ENCODE data around the gene MED10. TPM values are rescaled to one million over a fixed set of nuclear protein-coding genes. Genes with fewer than 3 reads are reported as not detected.

The MED10 gene
- polyA plus RNA-seq, 1 donor from 2014 or later = 37.9 TPM

DNA sequence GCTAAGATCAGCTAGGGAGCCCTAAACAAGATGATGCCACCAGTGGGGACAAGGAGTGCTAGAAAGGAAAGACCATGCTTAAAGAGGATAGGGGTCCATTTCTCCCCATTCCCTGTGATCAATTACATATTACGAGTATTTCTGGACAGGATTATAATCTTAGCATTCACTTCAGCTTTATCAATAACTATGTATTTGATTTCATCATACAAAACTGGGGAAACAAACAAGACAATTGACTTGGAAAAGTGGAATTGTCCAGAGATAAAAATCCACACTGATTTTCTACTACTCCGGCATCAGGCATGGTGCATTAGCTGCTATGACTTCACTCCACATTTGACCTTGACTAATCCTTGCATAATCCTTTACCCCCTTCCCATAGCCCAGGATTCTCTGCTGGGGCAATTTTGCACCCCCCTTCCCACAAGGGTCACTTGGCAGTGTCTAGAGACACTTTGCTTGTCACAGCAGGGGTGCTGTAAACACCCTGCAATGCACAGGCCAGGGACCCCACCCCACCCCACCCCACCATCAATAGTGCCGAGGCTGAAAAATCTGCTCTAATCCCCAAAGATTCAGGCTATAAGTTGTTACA lies 40.4 kb upstream of the MED10 start:
- Histone ChIP-seq H3K9me3 (ENCODE audit: low read length) (no peaks in the 10 kb centered on the region), H3K9me2 (ENCODE audit: insufficient read depth, low read length) (no peaks in the 10 kb centered on the region), H3K4me3 (ENCODE audit: low read length) (no peak overlapping the region), H3F3A (ENCODE audit: insufficient read depth, low read length, poor library complexity, severe bottlenecking) (no peaks in the 10 kb centered on the region), H3K36me3 (ENCODE audit: insufficient read depth, low read length) (no peaks in the 10 kb centered on the region), H3K4me2 (ENCODE audit: low read length) (no peak overlapping the region), H3K79me2 (replicated peaks; ENCODE audit: insufficient read depth, low read length) (no peaks in the 10 kb centered on the region), H4K20me1 (ENCODE audit: insufficient read depth) (no peaks in the 10 kb centered on the region), H3K9ac (ENCODE audit: low read length) (no peak overlapping the region), H3K27ac (ENCODE audit: low read length) (no peak overlapping the region), H2AFZ (ENCODE audit: low read depth, low read length) (no peak overlapping the region), H3K27me3 (ENCODE audit: insufficient read depth, low read depth, low read length) (no peaks in the 10 kb centered on the region)
- TF ChIP-seq TAF1 (IDR thresholded peaks at IDR 0.05; ENCODE audit: low read depth) (no peak), EP300 (conservative IDR thresholded peaks at IDR 0.05; ENCODE audit: poor library complexity, severe bottlenecking) (no peak), POLR2AphosphoS5 (IDR thresholded peaks at IDR 0.05) (no peak), MXI1 (conservative IDR thresholded peaks at IDR 0.05; ENCODE audit: poor library complexity, severe bottlenecking) (no peak), SMC3 (conservative IDR thresholded peaks at IDR 0.05; ENCODE audit: poor library complexity) (no peak), EZH2 (IDR thresholded peaks at IDR 0.05; ENCODE audit: borderline replicate concordance, insufficient read depth, low read length, poor library complexity, severe bottlenecking) (no peak), RAD21 (conservative IDR thresholded peaks at IDR 0.05) (no peak)
- TF ChIP-seq, protein P1, sequence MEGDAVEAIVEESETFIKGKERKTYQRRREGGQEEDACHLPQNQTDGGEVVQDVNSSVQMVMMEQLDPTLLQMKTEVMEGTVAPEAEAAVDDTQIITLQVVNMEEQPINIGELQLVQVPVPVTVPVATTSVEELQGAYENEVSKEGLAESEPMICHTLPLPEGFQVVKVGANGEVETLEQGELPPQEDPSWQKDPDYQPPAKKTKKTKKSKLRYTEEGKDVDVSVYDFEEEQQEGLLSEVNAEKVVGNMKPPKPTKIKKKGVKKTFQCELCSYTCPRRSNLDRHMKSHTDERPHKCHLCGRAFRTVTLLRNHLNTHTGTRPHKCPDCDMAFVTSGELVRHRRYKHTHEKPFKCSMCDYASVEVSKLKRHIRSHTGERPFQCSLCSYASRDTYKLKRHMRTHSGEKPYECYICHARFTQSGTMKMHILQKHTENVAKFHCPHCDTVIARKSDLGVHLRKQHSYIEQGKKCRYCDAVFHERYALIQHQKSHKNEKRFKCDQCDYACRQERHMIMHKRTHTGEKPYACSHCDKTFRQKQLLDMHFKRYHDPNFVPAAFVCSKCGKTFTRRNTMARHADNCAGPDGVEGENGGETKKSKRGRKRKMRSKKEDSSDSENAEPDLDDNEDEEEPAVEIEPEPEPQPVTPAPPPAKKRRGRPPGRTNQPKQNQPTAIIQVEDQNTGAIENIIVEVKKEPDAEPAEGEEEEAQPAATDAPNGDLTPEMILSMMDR (IDR thresholded peaks at IDR 0.05; ENCODE audit: poor library complexity, severe bottlenecking) = no peak
- TF ChIP-seq, protein P2, sequence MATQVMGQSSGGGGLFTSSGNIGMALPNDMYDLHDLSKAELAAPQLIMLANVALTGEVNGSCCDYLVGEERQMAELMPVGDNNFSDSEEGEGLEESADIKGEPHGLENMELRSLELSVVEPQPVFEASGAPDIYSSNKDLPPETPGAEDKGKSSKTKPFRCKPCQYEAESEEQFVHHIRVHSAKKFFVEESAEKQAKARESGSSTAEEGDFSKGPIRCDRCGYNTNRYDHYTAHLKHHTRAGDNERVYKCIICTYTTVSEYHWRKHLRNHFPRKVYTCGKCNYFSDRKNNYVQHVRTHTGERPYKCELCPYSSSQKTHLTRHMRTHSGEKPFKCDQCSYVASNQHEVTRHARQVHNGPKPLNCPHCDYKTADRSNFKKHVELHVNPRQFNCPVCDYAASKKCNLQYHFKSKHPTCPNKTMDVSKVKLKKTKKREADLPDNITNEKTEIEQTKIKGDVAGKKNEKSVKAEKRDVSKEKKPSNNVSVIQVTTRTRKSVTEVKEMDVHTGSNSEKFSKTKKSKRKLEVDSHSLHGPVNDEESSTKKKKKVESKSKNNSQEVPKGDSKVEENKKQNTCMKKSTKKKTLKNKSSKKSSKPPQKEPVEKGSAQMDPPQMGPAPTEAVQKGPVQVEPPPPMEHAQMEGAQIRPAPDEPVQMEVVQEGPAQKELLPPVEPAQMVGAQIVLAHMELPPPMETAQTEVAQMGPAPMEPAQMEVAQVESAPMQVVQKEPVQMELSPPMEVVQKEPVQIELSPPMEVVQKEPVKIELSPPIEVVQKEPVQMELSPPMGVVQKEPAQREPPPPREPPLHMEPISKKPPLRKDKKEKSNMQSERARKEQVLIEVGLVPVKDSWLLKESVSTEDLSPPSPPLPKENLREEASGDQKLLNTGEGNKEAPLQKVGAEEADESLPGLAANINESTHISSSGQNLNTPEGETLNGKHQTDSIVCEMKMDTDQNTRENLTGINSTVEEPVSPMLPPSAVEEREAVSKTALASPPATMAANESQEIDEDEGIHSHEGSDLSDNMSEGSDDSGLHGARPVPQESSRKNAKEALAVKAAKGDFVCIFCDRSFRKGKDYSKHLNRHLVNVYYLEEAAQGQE (IDR thresholded peaks at IDR 0.05; ENCODE audit: borderline replicate concordance) = no peak

DNA sequence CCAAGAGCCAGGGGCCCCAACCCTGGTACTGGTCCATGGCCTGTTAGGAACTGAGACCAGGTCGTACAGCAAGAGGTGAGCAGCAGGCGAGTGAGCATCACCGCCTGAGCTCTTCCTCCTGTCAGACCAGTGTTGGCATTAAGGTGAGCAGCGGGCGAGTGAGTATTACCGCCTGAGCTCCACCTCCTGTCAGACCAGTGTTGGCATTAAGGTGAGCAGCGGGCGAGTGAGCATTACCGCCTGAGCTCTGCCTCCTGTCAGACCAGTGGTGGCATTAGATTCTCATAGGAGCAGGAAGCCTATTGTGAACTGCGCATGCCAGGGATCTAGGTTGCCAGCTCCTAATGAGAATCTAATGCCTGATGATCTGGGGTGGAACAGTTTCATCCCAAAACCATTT lies 39.3 kb upstream of the MED10 start:
- Histone ChIP-seq H3K9ac (ENCODE audit: low read length) (no peak overlapping the region), H3K27me3 (ENCODE audit: insufficient read depth, low read depth, low read length) (no peaks in the 10 kb centered on the region), H3K9me2 (ENCODE audit: insufficient read depth, low read length) (no peaks in the 10 kb centered on the region), H3K4me2 (ENCODE audit: low read length) (no peak overlapping the region), H4K20me1 (ENCODE audit: insufficient read depth) (no peaks in the 10 kb centered on the region), H2AFZ (ENCODE audit: low read depth, low read length) (no peak overlapping the region), H3K4me3 (ENCODE audit: low read length) (no peak overlapping the region), H3K36me3 (ENCODE audit: insufficient read depth, low read length) (no peaks in the 10 kb centered on the region), H3K9me3 (ENCODE audit: low read length) (no peaks in the 10 kb centered on the region), H3K79me2 (replicated peaks; ENCODE audit: insufficient read depth, low read length) (no peaks in the 10 kb centered on the region), H3F3A (ENCODE audit: insufficient read depth, low read length, poor library complexity, severe bottlenecking) (no peaks in the 10 kb centered on the region), H3K27ac (ENCODE audit: low read length) (no peak overlapping the region)
- TF ChIP-seq MXI1 (conservative IDR thresholded peaks at IDR 0.05; ENCODE audit: poor library complexity, severe bottlenecking) (no peak), EP300 (conservative IDR thresholded peaks at IDR 0.05; ENCODE audit: poor library complexity, severe bottlenecking) (no peak), EZH2 (IDR thresholded peaks at IDR 0.05; ENCODE audit: borderline replicate concordance, insufficient read depth, low read length, poor library complexity, severe bottlenecking) (no peak), POLR2AphosphoS5 (IDR thresholded peaks at IDR 0.05) (no peak), SMC3 (conservative IDR thresholded peaks at IDR 0.05; ENCODE audit: poor library complexity) (no peak)
